GM12878 (cell line): ENCODE results near the gene LMTK2. TPM values are rescaled to one million over a fixed set of nuclear protein-coding genes. Genes with fewer than 3 reads are reported as not detected.

Source experiments
- ATAC-seq: fragments of 200-7000 bp; cut with Tn5 transposase; 3 replicates; pipeline ENCODE4 v1.9.1; 2020; ENCODE audit warnings: mild to moderate bottlenecking, moderate library complexity
- BruUV-seq: library from RNA; stranded (reverse); fragments of 400-500 nt; replicated peaks from 2 replicates; lab custom pipeline; 2021; lab: Mats Ljungman, UMichigan
- CTCF ChIA-PET: fragments of 300-600 bp; sonication (Branson Sonifier 250); formaldehyde crosslinking; extraction: SDS; loops from one replicate; lab custom pipeline; 2021; ENCODE audit warnings: inconsistent platforms; lab: Yijun Ruan, JAX
- POLR2A ChIA-PET: fragments of 350-600 bp; formaldehyde crosslinking; extraction: SDS; loops from one replicate; lab custom pipeline; 2021; ENCODE audit warnings: inconsistent platforms; lab: Charles Lee
- RAD21 ChIA-PET: fragments of 300-600 bp; sonication (Branson Sonifier 250); formaldehyde crosslinking; loops from one replicate; lab custom pipeline; 2023; ENCODE audit warnings: antibody characterized with exemption; ENCODE audit not compliant: unreplicated experiment; lab: Charles Lee
- SMC1A ChIA-PET: fragments of 300-600 bp; sonication (Branson Sonifier 250); formaldehyde crosslinking; loops from one replicate; lab custom pipeline; 2023; ENCODE audit not compliant: unreplicated experiment, uncharacterized antibody; lab: Charles Lee
- DNase-seq: peaks from one replicate; pipeline ENCODE4 v3.0.0-alpha.2; 2011; ENCODE audit warnings: low read depth, low spot score
- FAIRE-seq: peaks from 3 replicates; lab custom pipeline; 2011; peaks lifted over from hg19 to GRCh38; lab: Jason Lieb, UNC
- H2AFZ ChIP-seq: 2 replicates; pipeline ENCODE4 v1.6.0; 2011; ENCODE audit warnings: low read depth, low read length, control low read depth; ENCODE audit not compliant: control insufficient read depth
- H3K27ac ChIP-seq: 2 replicates; pipeline ENCODE4 v1.5.1; 2011; ENCODE audit warnings: control low read depth; ENCODE audit not compliant: control insufficient read depth, insufficient read depth
- H3K27me3 ChIP-seq, 2 experiments: replicated peaks in 1 of 2; 2 replicates each; pipeline versions ENCODE4 v1.6.0 to v1.6.1; 2011; ENCODE audit warnings: low read length in 1 of 2; ENCODE audit not compliant: control insufficient read depth in 2 of 2, insufficient read depth in 2 of 2
- H3K36me3 ChIP-seq, 2 experiments: 2 replicates each; pipeline ENCODE4 v1.5.1; 2011; ENCODE audit warnings: low read length in 1 of 2; ENCODE audit not compliant: control insufficient read depth in 2 of 2, insufficient read depth in 2 of 2
- H3K4me1 ChIP-seq: 2 replicates; pipeline ENCODE4 v1.6.1; 2011; ENCODE audit warnings: mild to moderate bottlenecking, low read length, moderate library complexity, mixed read lengths; ENCODE audit not compliant: control insufficient read depth, insufficient read depth
- H3K4me2 ChIP-seq: 2 replicates; pipeline ENCODE4 v1.6.0; 2011; ENCODE audit warnings: control low read depth; ENCODE audit not compliant: control insufficient read depth, insufficient read depth
- H3K4me3 ChIP-seq: fragments of 200-600 bp; sonication (generic); 2 replicates; pipeline ENCODE4 v1.5.1; 2016
- H3K79me2 ChIP-seq: 2 replicates; pipeline ENCODE4 v1.6.0; 2011; ENCODE audit warnings: low read length; ENCODE audit not compliant: control insufficient read depth, insufficient read depth
- H3K9ac ChIP-seq: 2 replicates; pipeline ENCODE4 v1.8.0; 2011; ENCODE audit warnings: low read length, control low read depth, mixed read lengths; ENCODE audit not compliant: control insufficient read depth, insufficient read depth
- H3K9me3 ChIP-seq: replicated peaks from 3 replicates; pipeline ENCODE4 v1.5.1; 2011; ENCODE audit warnings: mild to moderate bottlenecking, low read length; ENCODE audit not compliant: control insufficient read depth, insufficient read depth
- H4K20me1 ChIP-seq: 2 replicates; pipeline ENCODE4 v1.6.0; 2011; ENCODE audit not compliant: control insufficient read depth, insufficient read depth
- CHD2 ChIP-seq: IDR thresholded peaks from 2 replicates; pipeline ENCODE4 v1.6.1; 2011; ENCODE audit warnings: low read depth, low read length, improper control_type of control experiment, borderline replicate concordance
- CREB1 ChIP-seq: IDR thresholded peaks from 2 replicates; pipeline ENCODE4 v1.6.1; 2012; ENCODE audit warnings: low read depth, mild to moderate bottlenecking, inconsistent platforms
- ELK1 ChIP-seq: IDR thresholded peaks from 2 replicates; pipeline ENCODE4 v1.6.1; 2012; ENCODE audit warnings: low read depth, low read length, improper control_type of control experiment
- GATAD2B ChIP-seq: fragments of 450-650 bp; conservative IDR thresholded peaks from 2 replicates; pipeline ENCODE4 v1.6.1; 2017; ENCODE audit warnings: low read depth, mild to moderate bottlenecking, moderate library complexity
- IKZF1 ChIP-seq: fragments of 450-650 bp; conservative IDR thresholded peaks from 2 replicates; pipeline ENCODE4 v1.6.1; 2017; ENCODE audit warnings: antibody characterized with exemption, mild to moderate bottlenecking
- LARP7 ChIP-seq: fragments of 450-650 bp; IDR thresholded peaks from 2 replicates; pipeline ENCODE4 v1.6.1; 2017; ENCODE audit warnings: mild to moderate bottlenecking
- NFYB ChIP-seq: IDR thresholded peaks from 2 replicates; pipeline ENCODE4 v1.6.1; 2011; ENCODE audit warnings: low read depth, mild to moderate bottlenecking, low read length, improper control_type of control experiment, moderate library complexity; ENCODE audit not compliant: insufficient read depth
- NR2F1 ChIP-seq: fragments of 450-650 bp; conservative IDR thresholded peaks from 2 replicates; pipeline ENCODE4 v1.6.1; 2017; ENCODE audit warnings: mild to moderate bottlenecking
- TAF1 ChIP-seq: IDR thresholded peaks from 2 replicates; pipeline ENCODE4 v1.6.1; 2011; ENCODE audit warnings: mild to moderate bottlenecking, low read depth, low read length, borderline replicate concordance
- WGBS: methylation state at CpG from one replicate; pipeline ENCODE4 v1.1.6; 2016; ENCODE audit warnings: low lambda C conversion rate; ENCODE audit not compliant: insufficient replicate concordance, insufficient coverage; ENCODE audit errors: missing lambda C conversion rate; 5-methylcytosine and 5-hydroxymethylcytosine counted together
- in situ Hi-C: fragments of 300-500 bp; cut with MboI; formaldehyde crosslinking; loops from 9 replicates; pipeline ENCODE4 v1.14.3; 2018; ENCODE audit warnings: mixed read lengths
- intact Hi-C: fragments of 100-400 bp; cut with micrococcal nuclease; formaldehyde crosslinking; loops from one replicate; pipeline ENCODE4 v1.14.2; 2022; ENCODE audit not compliant: unreplicated experiment
- polyA plus RNA-seq, 11 experiments: library from polyadenylated mRNA; depleted of rRNA in 4 of 11; unstranded in 6 of 11; stranded (reverse) in 5 of 11; fragments of >200 nt; fragmentation: Nextera tagmentation in 4 of 11; fragmentation: Illumina TruSeq in 1 of 11; extraction: Ambion mirVana in 4 of 11; extraction: Trizol in 1 of 11; gene quantifications; 1 replicate in 1 of 11; 2 replicates in 10 of 11; pipeline versions ENCODE4 v1.2.1 to v1.2.3, GENCODE V29; 2011 to 2016; ENCODE audit warnings: inconsistent platforms in 2 of 11, missing spikeins in 2 of 11, low read depth in 1 of 11
- total RNA-seq, 4 experiments: library from RNA; depleted of rRNA in 3 of 4; stranded (reverse); fragments of >200 nt in 3 of 4; fragmentation: Illumina TruSeq in 1 of 4; extraction: Trizol in 1 of 4; gene quantifications; 2 replicates each; pipeline versions ENCODE4 v1.2.1 to v1.2.3, GENCODE V29; 2013 to 2021
- TF ChIP-seq, protein P1 (sequence below): fragments of 450-650 bp; IDR thresholded peaks from 2 replicates; pipeline ENCODE4 v1.6.1; 2018; ENCODE audit warnings: borderline replicate concordance, mild to moderate bottlenecking; ENCODE audit not compliant: partially characterized antibody
- TF ChIP-seq, protein P2 (sequence below): fragments of 150-350 bp; IDR thresholded peaks from 2 replicates; pipeline ENCODE4 v1.6.1; 2016; ENCODE audit warnings: low read depth, low read length
- TF ChIP-seq, protein P3 (sequence below): IDR thresholded peaks from 2 replicates; pipeline ENCODE4 v1.6.1; 2011; ENCODE audit warnings: borderline replicate concordance, low read depth, mild to moderate bottlenecking, moderate library complexity, mixed read lengths, low read length; ENCODE audit not compliant: insufficient read depth; ENCODE audit errors: extremely low read length

LMTK2 gene
- total and polyA plus RNA-seq, 10 of the 15 experiments (the other 5 are each of a cell fraction or from before 2014, with no cell fraction given) = 0.68 to 8.7 (median 4.6) TPM

DNA sequence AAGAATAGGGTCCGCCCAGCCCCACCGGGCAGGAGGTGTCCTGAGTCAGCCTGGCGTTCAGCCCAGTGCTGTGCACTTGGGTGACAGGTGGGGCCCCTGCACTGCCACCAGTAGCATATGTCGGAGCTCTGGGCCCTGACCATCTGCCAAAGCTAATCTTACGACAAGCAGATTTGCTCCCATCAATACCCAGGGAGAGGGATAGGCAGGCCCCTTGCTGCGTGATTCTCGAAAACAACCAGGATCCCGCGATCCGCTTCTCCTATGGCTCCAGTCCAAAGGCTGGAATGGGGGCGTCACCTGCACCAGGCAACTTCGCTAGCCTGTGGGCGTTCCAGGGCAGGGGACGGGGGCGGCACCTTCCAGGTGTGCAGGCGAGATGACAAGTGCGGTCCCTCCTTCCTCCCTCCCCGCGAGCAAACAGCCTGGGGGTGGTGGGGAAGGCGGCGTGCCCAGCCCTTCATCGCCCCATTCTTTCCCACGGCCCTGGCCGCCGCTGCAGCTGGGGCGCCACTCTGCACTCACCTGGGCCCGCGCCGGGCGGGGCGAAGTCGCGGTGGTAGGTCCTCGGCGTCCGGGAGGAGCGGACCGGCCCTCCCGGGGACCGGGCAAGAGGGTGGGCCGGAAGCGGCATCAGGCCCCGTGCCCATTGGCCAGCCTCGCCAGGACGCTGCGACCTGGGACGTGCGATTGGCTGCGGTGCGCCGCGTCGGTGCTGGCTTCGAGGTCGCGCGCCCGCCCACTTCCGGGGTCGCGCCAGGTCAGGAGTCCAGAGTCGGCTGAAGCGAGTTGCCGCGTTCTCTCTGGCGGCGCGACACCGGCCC, 145.2 kb downstream of the LMTK2 start, which contains the start of gene TECPR1:
Gene TECPR1, minus strand, starts transcription at position 632 of the 824 bp plus-strand sequence. CDS start 6,086 bp downstream, outside the sequence.
- peak within 1 kb of the TSS; percentile 59 for H3K27ac ChIP-seq
- no TSS peak for BruUV-seq
- intact Hi-C loops = no loop called here
- ChIA-PET RAD21 (interaction anchor here (1.8 to 3.7 kb wide), 4 partner anchors 31 to 230 kb away, joined by 6 to 19 read pairs (median 12); partner anchors contain the start of gene BAIAP2L1), CTCF (interaction anchor here (0.9 to 2.1 kb wide), 4 partner anchors 14 to 148 kb away, joined by 3 to 11 read pairs (median 4); no protein-coding TSS in a partner anchor), SMC1A (interaction anchor here (1.0 to 2.4 kb wide), 3 partner anchors 12 to 168 kb away, joined by 3 to 8 read pairs (median 4); partner anchors contain the start of gene BAIAP2L1), POLR2A (interaction anchor here (0.6 kb wide), 1 partner anchor 26 kb away, joined by 4 read pairs; no protein-coding TSS in a partner anchor)
- H3K79me2 ChIP-seq = peaks cover 10% of the 10 kb centered on the region
- WGBS = 2% methylated on average over 69 of the region's 69 CpGs
- peak within 1 kb of the TSS; percentile 84 for H3K4me2 ChIP-seq
- peak within 1 kb of the TSS; percentile 63 for H3K9ac ChIP-seq
- H3K9me3 ChIP-seq = no peaks in the 10 kb centered on the region
- H3K4me3 ChIP-seq = peak within 1 kb of the TSS; percentile 83
- in situ Hi-C loops = no loop called here
- H3K4me1 ChIP-seq = peaks cover 10% of the 10 kb centered on the region
- peak; percentile 94 for FAIRE-seq
- no peaks in the 10 kb centered on the region for H3K27me3 ChIP-seq
- ATAC-seq = peak; percentile 99
- no peaks in the 10 kb centered on the region for H3K36me3 ChIP-seq
- peak; percentile 66 for DNase-seq
- H2AFZ ChIP-seq = peak within 1 kb of the TSS; percentile 95
- H4K20me1 ChIP-seq = no peaks in the 10 kb centered on the region
- TF ChIP-seq TAF1 (peak; percentile 35; the same call in 1 of the 2 replicates), CHD2 (peak; percentile 88), NFYB (peak; percentile 95), ELK1 (peak; percentile 74), IKZF1 (peak; percentile 71), CREB1 (peak; percentile 93), GATAD2B (peak; percentile 69; the same call in 1 of the 2 replicates), LARP7 (peak; percentile 60), NR2F1 (peak; percentile 100)
- TF ChIP-seq, protein P1, sequence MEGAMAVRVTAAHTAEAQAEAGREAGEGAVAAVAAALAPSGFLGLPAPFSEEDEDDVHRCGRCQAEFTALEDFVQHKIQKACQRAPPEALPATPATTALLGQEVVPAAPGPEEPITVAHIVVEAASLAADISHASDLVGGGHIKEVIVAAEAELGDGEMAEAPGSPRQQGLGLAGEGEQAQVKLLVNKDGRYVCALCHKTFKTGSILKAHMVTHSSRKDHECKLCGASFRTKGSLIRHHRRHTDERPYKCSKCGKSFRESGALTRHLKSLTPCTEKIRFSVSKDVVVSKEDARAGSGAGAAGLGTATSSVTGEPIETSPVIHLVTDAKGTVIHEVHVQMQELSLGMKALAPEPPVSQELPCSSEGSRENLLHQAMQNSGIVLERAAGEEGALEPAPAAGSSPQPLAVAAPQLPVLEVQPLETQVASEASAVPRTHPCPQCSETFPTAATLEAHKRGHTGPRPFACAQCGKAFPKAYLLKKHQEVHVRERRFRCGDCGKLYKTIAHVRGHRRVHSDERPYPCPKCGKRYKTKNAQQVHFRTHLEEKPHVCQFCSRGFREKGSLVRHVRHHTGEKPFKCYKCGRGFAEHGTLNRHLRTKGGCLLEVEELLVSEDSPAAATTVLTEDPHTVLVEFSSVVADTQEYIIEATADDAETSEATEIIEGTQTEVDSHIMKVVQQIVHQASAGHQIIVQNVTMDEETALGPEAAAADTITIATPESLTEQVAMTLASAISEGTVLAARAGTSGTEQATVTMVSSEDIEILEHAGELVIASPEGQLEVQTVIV = peak; percentile 88
- TF ChIP-seq, protein P2, sequence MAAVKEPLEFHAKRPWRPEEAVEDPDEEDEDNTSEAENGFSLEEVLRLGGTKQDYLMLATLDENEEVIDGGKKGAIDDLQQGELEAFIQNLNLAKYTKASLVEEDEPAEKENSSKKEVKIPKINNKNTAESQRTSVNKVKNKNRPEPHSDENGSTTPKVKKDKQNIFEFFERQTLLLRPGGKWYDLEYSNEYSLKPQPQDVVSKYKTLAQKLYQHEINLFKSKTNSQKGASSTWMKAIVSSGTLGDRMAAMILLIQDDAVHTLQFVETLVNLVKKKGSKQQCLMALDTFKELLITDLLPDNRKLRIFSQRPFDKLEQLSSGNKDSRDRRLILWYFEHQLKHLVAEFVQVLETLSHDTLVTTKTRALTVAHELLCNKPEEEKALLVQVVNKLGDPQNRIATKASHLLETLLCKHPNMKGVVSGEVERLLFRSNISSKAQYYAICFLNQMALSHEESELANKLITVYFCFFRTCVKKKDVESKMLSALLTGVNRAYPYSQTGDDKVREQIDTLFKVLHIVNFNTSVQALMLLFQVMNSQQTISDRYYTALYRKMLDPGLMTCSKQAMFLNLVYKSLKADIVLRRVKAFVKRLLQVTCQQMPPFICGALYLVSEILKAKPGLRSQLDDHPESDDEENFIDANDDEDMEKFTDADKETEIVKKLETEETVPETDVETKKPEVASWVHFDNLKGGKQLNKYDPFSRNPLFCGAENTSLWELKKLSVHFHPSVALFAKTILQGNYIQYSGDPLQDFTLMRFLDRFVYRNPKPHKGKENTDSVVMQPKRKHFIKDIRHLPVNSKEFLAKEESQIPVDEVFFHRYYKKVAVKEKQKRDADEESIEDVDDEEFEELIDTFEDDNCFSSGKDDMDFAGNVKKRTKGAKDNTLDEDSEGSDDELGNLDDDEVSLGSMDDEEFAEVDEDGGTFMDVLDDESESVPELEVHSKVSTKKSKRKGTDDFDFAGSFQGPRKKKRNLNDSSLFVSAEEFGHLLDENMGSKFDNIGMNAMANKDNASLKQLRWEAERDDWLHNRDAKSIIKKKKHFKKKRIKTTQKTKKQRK = no peak
- TF ChIP-seq, protein P3, sequence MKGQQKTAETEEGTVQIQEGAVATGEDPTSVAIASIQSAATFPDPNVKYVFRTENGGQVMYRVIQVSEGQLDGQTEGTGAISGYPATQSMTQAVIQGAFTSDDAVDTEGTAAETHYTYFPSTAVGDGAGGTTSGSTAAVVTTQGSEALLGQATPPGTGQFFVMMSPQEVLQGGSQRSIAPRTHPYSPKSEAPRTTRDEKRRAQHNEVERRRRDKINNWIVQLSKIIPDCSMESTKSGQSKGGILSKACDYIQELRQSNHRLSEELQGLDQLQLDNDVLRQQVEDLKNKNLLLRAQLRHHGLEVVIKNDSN = no peak
